ENCODE data around the gene ITGA5.
"Not testable (repeated sequence)": the region's sequence is repeated elsewhere in the genome, so short reads cannot be mapped to it uniquely, and the experiment has no call there.

The ITGA5 gene

DNA sequence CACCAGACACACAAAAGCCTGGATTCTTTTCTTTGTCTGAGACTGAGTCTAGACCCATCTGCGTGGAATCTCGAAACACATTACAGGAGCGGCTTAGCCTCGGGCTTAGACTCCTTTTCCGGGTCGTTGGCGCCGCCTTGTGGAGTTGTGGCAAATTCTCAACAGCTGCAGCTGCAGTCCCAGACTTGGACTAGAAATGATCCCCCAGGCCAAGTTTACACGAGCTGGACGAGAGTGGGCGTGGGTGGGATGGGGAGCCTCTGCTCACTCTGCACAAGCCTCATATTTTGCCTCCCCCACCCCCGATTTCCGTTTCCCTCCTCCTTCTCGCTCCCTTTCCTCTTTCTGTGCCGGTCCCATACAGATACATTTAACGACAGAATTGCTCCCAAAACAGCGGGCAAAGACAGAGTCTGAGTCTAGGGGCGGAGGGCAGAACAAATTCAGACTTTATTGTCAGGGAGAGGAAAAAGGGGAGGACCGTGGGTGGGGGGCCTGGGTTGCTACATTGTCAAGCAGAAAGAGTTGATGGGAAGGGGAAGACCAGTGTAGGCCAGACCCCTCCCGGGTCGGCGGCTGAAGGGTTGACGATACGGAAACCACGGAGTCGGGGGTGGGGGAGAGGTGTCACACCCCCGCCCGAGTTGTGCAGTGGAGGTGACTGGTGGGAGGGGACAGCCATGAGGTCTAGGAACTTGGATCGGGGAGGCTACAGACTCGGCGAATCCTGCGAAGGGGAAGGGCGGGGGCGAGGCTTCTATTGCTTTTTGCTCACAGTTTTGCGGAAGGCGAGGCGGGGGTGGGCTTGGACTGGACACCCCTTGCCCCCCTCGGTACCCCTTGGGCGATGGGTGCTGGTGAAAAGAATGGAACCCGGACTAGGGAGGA lies 50.1 kb downstream of the ITGA5 start:
- peak; percentile 49 for DNase-seq

DNA sequence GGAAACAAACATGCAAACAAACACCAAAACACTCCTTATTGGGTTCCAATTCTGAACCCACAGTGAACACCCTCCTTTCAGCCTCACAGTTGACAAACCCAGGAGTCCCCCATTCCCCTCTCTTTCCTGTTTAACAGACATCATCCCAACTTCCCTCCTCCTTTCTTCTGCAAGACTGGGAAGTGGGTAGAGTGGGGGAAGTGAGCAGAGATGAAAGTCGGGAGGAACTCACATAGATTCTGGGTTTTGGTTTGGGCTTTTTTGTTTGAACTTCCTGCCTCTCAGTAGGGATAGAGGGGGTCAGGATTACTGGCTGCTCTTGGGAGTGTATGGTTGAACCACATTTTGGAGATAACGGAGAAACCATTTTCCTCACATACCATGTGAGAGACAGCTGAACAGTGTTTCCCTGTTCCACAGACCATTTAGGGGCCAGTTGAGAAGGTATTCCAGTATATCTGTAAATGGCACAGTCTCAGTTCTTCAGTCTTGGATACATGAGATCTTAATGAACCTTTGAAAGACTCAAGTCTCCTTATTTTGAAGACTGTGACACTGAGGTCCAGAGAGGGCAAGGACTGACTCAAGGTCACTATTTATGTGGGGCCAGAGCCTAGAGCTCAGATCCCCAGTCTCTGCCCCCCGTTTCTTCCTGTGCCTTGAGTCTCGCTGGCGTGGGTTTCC lies 50.9 kb downstream of the ITGA5 start:
- no peak for DNase-seq

GRCh38 chr12:54364413-54364812 lies 54.7 kb downstream of the ITGA5 start, which contains the start of gene GPR84:
Gene GPR84, minus strand, starts transcription at chr12:54364486. Its CDS starts 635 bp downstream, at chr12:54363851.
- no peak for DNase-seq

DNA sequence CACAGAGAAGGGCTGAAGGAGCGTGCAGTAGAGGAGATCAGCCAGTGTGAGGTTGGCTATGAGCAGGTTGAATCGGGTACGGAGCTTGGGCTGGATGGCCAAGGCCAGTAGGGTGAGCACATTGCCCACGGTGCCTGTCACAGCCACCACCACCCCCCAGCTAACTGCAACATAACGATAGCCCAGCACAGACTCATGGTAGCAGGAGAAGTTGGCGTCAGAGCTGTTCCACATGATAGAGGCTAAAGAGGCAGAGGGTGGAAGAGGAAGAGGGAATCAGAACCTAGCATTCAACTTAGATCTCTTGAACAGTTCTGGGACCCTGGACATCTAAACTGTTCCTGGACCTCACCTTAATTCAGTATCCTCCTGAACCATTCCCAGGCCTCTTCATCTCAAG lies 55.4 kb downstream of the ITGA5 start:
- DNase-seq, result no peak

DNA sequence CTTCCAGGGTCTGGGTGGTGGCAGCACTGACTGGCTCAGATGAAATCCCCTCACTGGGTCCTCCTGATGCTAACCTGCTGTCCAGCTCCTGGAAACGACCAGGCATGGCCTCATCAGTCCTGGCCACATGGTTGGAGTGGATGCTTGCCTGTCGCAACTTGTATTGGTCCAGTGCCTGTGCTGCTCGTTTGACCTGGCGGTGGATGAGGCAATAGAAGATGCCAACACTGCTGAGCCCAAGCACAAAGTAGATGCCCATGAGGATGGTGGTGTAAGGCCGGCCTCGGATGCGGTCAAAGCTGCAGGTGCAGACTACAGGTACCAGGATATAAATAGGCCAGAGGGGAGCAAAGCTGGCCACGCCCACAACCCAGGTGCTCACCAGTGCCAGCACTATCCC lies 56.0 kb downstream of the ITGA5 start:
- no peak for DNase-seq

GRCh38 chr12:54360717-54361456 lies 58.2 kb downstream of the ITGA5 start:
- peak; percentile 50 for DNase-seq

DNA sequence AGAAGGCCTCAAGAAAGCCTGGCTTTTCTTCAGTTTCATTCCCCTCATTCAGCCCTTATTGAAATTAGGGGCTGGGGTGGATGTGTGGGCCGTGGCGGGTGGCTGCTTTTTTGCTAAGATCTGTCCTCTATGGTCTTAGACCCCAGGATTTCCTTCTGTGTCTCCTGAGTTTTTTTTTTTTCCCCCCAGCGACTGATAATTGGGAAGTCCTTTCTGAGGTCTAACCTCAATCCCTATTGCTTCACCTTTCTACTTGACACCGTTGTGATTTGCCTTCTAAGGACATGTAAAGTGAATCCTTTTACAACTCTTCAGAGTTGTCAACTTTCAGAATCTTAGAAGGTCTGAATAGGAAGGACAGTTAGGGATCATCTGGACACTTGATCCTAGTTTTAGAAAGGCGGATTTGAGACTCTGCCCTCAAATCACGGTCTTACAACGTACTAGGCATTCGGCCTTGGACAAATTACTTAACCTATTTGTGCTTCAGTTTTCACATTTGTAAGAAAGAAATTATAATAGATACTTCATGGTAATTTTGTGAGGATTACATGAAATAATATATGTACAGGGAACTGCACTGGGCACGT lies 59.2 kb downstream of the ITGA5 start:
- DNase-seq, result no peak

GRCh38 chr12:54358945-54359761 lies 59.9 kb downstream of the ITGA5 start:
- DNase-seq, result peak; percentile 95

GRCh38 chr12:54358191-54358944 lies 60.7 kb downstream of the ITGA5 start:
- peak; percentile 61 for DNase-seq

GRCh38 chr12:54357506-54358190 lies 61.4 kb downstream of the ITGA5 start:
- no peak for DNase-seq

DNA sequence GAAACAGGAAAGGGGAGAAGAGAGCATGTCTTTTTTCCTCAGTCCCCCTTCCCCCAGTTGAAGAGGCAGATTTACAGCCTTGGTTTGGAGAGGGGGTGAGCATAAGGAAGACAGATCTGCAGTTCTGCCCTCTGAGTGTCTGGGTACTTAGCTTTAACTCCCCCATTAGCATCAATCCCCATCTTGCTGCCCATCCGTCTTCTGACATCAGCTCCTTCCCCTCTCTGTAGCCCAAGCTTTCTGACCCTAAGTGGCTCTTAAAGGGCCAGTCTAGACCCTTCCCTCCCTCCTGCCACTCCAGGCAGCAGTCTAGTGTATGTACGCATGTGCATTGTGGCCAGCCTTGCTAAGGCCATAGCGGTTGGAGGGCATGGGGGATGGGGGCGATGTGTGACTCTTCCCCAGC lies 62.1 kb downstream of the ITGA5 start:
- DNase-seq, result peak; percentile 37

DNA sequence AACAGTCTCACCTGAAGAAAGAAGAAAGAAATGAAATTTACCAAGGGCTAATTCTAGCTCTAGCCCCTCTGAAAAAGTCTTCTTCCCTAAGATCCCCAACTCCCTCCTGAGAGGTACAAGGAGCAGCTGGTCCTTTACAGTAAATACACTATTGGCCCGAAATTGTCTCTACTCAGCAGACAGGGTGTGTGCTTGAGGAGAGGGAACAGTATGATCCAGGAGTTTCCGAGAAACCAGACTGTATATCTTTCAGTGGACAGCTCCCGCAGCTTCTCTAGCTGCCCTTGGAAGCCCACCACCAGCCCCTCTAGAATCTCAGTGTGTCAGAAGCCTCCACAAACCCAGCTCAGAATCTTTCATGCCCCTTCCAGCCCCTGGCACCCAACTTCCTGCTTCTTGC lies 62.8 kb downstream of the ITGA5 start:
- no peak for DNase-seq

DNA sequence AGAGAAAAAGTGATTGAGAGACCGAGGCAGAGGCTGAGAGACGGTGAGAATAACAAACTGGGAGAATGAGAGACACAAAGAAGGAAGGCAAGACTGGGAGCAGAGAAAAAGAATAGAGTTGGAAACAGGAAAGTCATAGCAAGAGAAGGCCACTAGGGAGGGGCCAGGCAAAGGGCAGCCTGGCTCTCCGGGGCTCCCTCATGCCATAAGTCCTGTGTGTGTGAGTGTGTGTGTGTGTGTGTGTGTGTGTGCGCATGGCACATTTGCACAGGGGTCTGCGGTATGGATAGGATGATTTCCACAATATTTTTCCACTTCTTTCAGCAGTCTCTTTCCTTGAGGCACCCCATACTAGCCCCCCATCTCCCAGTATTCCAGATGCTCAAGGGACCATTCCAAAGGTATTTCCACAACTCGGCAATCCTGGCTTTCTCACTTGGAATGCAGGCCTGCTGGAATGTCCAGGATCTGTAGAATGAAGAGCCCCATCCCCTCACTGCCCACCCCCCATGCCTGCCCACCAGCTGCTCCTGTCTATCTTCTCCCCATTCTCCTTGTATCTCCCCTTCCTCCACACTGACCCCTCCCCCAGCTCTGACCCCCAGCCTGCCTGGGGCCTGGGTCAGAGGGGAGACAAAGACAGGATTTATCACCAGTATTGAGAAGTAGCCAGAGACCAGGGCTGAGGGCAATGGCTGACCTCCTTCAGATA lies 63.8 kb downstream of the ITGA5 start:
- DNase-seq, result no peak

DNA sequence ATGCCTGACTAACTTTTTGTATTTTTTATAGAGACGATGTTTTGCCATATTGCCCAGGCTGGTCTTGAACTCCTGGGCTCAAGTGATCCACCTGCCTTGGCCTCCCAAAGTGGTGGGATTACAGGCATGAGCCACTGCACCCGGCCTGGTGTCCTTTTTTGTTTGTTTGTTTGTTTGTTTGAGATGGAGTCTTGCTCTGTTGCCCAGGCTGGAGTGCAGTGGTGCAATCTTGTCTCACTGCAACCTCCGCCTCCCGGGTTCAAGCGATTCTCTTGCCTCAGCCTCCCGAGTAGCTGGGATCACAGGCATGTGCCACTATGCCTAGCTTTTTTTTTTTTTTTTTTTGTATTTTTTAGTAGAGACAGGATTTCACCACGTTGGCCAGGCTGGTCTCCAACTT lies 64.8 kb downstream of the ITGA5 start:
- not testable (repeated sequence) for DNase-seq

DNA sequence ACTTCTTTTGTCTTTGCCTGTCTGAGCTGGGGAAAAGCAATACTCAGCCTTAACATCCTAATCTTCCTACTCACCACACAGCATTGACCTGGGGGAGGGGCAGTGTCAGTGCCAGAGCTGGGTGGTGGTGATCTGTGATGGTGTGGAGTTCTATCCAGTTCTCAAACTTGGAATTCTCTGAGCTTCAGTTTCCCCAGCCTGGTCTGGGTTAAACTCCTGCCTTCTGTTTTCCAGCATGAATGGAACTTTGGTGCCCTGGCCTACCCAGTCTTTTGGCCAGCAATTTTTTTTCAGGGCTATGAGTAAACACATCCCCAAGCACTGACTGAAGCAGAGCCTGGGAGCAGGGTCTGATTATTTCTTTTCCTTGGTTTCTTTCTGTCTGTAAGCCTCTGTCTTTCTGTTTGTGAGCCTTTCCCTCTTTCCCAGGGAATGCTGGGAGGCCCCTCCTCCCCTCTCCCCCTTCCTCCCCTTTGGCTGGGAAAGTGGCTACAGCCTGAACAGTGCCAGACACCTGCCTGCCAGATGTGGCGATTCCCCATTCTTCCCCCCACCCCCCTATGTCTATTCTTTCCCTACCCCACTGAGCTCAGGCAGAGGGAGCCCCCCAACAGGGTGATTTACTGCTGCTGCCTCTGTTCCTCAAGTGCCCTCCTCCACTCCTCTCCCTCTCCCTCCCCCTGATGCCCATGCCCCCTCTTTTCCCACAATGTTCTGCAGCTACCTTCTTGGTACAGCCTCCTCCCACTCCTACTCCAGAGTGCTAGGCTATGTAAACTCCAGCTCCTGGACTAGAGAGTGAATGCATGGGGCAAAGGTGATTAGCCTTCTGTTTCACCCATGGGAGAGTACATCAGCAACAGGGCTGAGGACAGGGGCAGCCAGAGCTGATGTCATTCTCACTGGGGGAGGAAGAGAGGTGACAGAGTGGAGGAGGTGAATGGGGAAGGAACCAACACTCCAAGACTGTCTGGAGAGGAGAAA lies 65.9 kb downstream of the ITGA5 start:
- peak; percentile 82 for DNase-seq

- peak; percentile 90 for DNase-seq
Measured at GRCh38 chr12:54352022-54352531, 67.0 kb downstream of the ITGA5 start.

GRCh38 chr12:54351341-54351740 lies 67.7 kb downstream of the ITGA5 start:
- no peak for DNase-seq

GRCh38 chr12:54350743-54351142 lies 68.3 kb downstream of the ITGA5 start:
- DNase-seq, result no peak

DNA sequence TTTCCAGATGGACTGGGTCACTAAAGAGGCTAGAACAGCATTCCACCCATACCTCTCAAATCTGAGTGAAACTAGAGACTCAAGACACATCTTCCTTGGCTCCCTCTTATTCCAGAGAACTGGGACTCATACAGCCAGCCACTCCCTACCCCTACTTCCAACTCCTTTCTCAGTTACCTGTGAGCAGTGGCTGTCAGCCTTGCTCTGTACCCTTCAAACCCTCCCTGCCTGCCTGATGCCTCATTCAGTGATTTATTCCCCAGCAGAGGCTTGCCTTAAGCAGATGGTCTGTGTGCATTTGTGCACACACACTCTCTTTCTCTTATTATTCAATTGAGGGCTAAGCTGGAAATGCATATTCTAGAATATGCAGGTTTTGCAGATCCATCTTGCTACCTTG lies 69.4 kb downstream of the ITGA5 start:
- no peak for DNase-seq

Measured in NCI-H2227 treated with DMSO at 0.1 percent for 48 hours (cell line).